HCT116 (cell line): Measurements from ENCODE around the gene ICAM1.

Experiments used
- CTCF ChIP-seq, 3 experiments: fragments of 200-600 bp in 1 of 3; sonication (generic) in 1 of 3; IDR thresholded peaks in 2 of 3; conservative IDR thresholded peaks in 1 of 3; 2 replicates each; pipeline ENCODE4 v1.5.1; 2012 to 2017; ENCODE audit warnings: low read depth in 2 of 3, low read length in 2 of 3, antibody characterized with exemption in 1 of 3, borderline replicate concordance in 1 of 3, control low read depth in 1 of 3, mild to moderate bottlenecking in 1 of 3, mixed read lengths in 1 of 3, mixed run types in 1 of 3, moderate library complexity in 1 of 3; ENCODE audit not compliant: insufficient read depth in 1 of 3
- POLR2AphosphoS5 ChIP-seq: IDR thresholded peaks from 2 replicates; pipeline ENCODE4 v1.6.1; 2011; ENCODE audit warnings: mild to moderate bottlenecking, low read depth, low read length, moderate library complexity
- TCF7L2 ChIP-seq: IDR thresholded peaks from 2 replicates; pipeline ENCODE4 v1.7.0; 2011; ENCODE audit warnings: borderline replicate concordance, inconsistent platforms; ENCODE audit not compliant: insufficient read depth, insufficient read length; ENCODE audit errors: extremely low read depth

GRCh38 chr19:10293637-10294367 lies 22.9 kb downstream of the ICAM1 start:
- TF ChIP-seq POLR2AphosphoS5 (no peak), CTCF (IDR thresholded peaks at IDR 0.05 in 2 of 3, conservative IDR thresholded peaks at IDR 0.05 in 1 of 3; ENCODE audit: borderline replicate concordance in 1 of 3, insufficient read depth in 1 of 3, low read depth in 2 of 3, low read length in 2 of 3) (no peak), TCF7L2 (no peak)
